Gastrocnemius medialis (tissue), 4 donors: Measurements from ENCODE around the gene EIF3M.

Source experiments
- CTCF ChIP-seq, 5 experiments: fragments of 450-650 bp in 3 of 5; fragments of 200-600 bp in 2 of 5; sonication (generic) in 2 of 5; IDR thresholded peaks in 4 of 5; conservative IDR thresholded peaks in 1 of 5; 1 replicate in 4 of 5; 2 replicates in 1 of 5; pipeline ENCODE4 v1.5.1; 2016 to 2019; ENCODE audit warnings: antibody characterized with exemption in 5 of 5, mild to moderate bottlenecking in 3 of 5, moderate library complexity in 3 of 5
- POLR2A ChIP-seq, 2 donors: fragments of 450-650 bp; IDR thresholded peaks; one replicate each; pipeline ENCODE4 v1.6.1; 2017; ENCODE audit warnings: antibody characterized with exemption in 2 of 2, mild to moderate bottlenecking in 2 of 2, moderate library complexity in 2 of 2

GRCh38 chr11:32566517-32566916, 17.1 kb upstream of the EIF3M start:
- TF ChIP-seq POLR2A (IDR thresholded peaks at IDR 0.05) (no peak), CTCF (IDR thresholded peaks at IDR 0.05 in 4 of 5, conservative IDR thresholded peaks at IDR 0.05 in 1 of 5) (no peak)
